ENCODE measurements around the gene NCKAP5. TPM values are rescaled to one million over a fixed set of nuclear protein-coding genes. Genes with fewer than 3 reads are reported as not detected.

NCKAP5 gene
- total and polyA plus RNA-seq, 2 of the 8 experiments (the other 6 are each of a cell fraction or from before 2014, with no cell fraction given): 0.27 to 0.86 TPM

DNA sequence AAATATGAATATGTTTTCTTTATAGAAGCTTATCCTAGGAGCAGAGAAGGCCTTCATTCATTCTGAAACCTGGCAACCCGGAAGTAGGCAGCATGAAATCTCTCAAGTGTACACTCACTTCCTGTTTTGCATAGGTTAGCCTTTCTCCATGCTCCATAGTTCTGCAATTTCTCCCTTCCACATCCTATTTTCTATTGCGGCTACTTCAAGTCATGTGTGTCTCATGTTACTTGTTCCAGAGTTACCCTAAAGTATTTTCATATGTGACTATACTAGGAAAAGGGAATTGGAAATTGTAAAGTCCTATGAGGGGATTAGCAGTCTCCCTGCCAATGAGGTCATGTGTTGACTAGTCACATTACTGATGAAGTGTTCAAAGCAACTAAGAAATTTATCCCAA, 320.6 kb downstream of the NCKAP5 start:
- ChIA-PET POLR2A (ENCODE audit: partially characterized antibody) (no interaction called here), CTCF (ENCODE audit: partially characterized antibody) (no interaction called here)
- Histone ChIP-seq H4K5ac (ENCODE audit: insufficient read length, low read depth, low read length) (no peak overlapping the region), H3K27me3 (replicated peaks in 1 of 4; ENCODE audit: control insufficient read depth in 3 of 4, extremely low read depth in 1 of 4, insufficient read depth in 3 of 4, low read length in 3 of 4) (no peaks in the 10 kb centered on the region), H3K79me2 (ENCODE audit: control insufficient read depth in 1 of 2, insufficient read depth in 2 of 2, low read length in 2 of 2) (no peaks in the 10 kb centered on the region), H2BK15ac (ENCODE audit: low read length) (no peak overlapping the region), H2BK5ac (ENCODE audit: low read depth, low read length) (no peak overlapping the region), H2BK20ac (ENCODE audit: low read length) (no peak overlapping the region), H3K4me2 (ENCODE audit: insufficient read depth in 1 of 2, low read depth in 2 of 2, low read length in 2 of 2) (no peak overlapping the region), H2BK12ac (ENCODE audit: low read depth, low read length) (no peak overlapping the region), H4K91ac (replicated peaks; ENCODE audit: insufficient read length, low read length) (no peak overlapping the region), H3K4ac (replicated peaks; ENCODE audit: insufficient read length, low read depth, low read length) (no peak overlapping the region), H3K23me2 (ENCODE audit: low read depth, low read length) (no peaks in the 10 kb centered on the region), H3K27ac (ENCODE audit: low read depth, low read length) (no peak overlapping the region), H3K9me3 (ENCODE audit: insufficient read depth in 2 of 2, low read depth in 1 of 2, low read length in 1 of 2) (no peaks in the 10 kb centered on the region), H4K20me1 (replicated peaks in 1 of 2; ENCODE audit: control insufficient read depth in 1 of 2, insufficient read depth in 2 of 2, low read length in 2 of 2) (no peaks in the 10 kb centered on the region), H4K8ac (ENCODE audit: extremely low read depth, insufficient read depth, low read length) (no peak overlapping the region), H3K4me1 (replicated peaks in 1 of 4; ENCODE audit: control insufficient read depth in 3 of 4, insufficient read depth in 4 of 4, low read length in 3 of 4) (no peaks in the 10 kb centered on the region; a peak in 1 of 7 replicates), H2BK120ac (replicated peaks; ENCODE audit: low read depth, low read length) (no peak overlapping the region), H2AK5ac (ENCODE audit: low read depth, low read length) (no peak overlapping the region), H3K9ac (replicated peaks in 1 of 4; ENCODE audit: extremely low read depth in 1 of 4, low read depth in 3 of 4, low read length in 3 of 4) (no peak overlapping the region), H3K14ac (ENCODE audit: insufficient read length) (no peak overlapping the region), H3K79me1 (ENCODE audit: low read depth, low read length) (no peaks in the 10 kb centered on the region), H3K56ac (replicated peaks; ENCODE audit: insufficient read length, low read depth, low read length) (no peak overlapping the region), H3K4me3 (ENCODE audit: extremely low read depth in 1 of 4, insufficient read depth in 2 of 4, low read depth in 3 of 4, low read length in 4 of 4) (no peak overlapping the region), H3K36me3 (ENCODE audit: control insufficient read depth in 2 of 4, insufficient read depth in 4 of 4, low read length in 3 of 4) (no peaks in the 10 kb centered on the region), H2AFZ (ENCODE audit: low read length) (no peak overlapping the region), H3K23ac (ENCODE audit: insufficient read length) (no peak overlapping the region), H3K18ac (ENCODE audit: extremely low read depth, low read length) (no peak overlapping the region)
- TF ChIP-seq CHD7 (IDR thresholded peaks at IDR 0.05; ENCODE audit: insufficient replicate concordance, low read length): no peak
- no peak for FAIRE-seq
- WGBS, 2 experiments (ENCODE audit: extremely low coverage in 1 of 2, insufficient coverage in 1 of 2, insufficient read length in 1 of 2, insufficient replicate concordance in 2 of 2, low coverage in 1 of 2, low lambda C conversion rate in 2 of 2, missing lambda C conversion rate in 1 of 2): 95% methylated on average over 2 of the region's 2 CpGs; no CpG with 5 or more reads in 1 of the 2 experiments
- DNase-seq (ENCODE audit: low read depth in 1 of 2, low spot score in 2 of 2): no peak
